HepG2 (cell line): Measurements from ENCODE around the gene EPN3. TPM values are rescaled to one million over a fixed set of nuclear protein-coding genes. Genes with fewer than 3 reads are reported as not detected.

Experiments used
- ATF7-NPFF ChIP-seq: sonication (generic); formaldehyde crosslinking; IDR thresholded peaks from 2 replicates; pipeline ENCODE4 v1.8.1; 2023; ENCODE audit warnings: mild to moderate bottlenecking, low read depth, missing genetic modification reagents, moderate library complexity
- BCLAF1 ChIP-seq: fragments of 450-650 bp; IDR thresholded peaks from 2 replicates; pipeline ENCODE4 v1.6.1; 2017; ENCODE audit warnings: mild to moderate bottlenecking
- GATA4 ChIP-seq: sonication (generic); IDR thresholded peaks from 2 replicates; pipeline ENCODE4 v1.6.1; 2016; ENCODE audit warnings: antibody characterized with exemption, low read depth, borderline replicate concordance
- GMEB2 ChIP-seq: IDR thresholded peaks from 2 replicates; pipeline ENCODE4 v1.6.1; 2016; ENCODE audit warnings: missing biosample characterization, missing genetic modification reagents, low read depth
- HIC2 ChIP-seq: sonication (generic); formaldehyde crosslinking; IDR thresholded peaks from 2 replicates; pipeline ENCODE4 v1.9.0; 2022; ENCODE audit warnings: low read depth, missing genetic modification reagents
- MTERF4 ChIP-seq: sonication (generic); formaldehyde crosslinking; IDR thresholded peaks from 2 replicates; pipeline ENCODE4 v1.8.0; 2023; ENCODE audit warnings: mild to moderate bottlenecking, missing genetic modification reagents
- MTF2 ChIP-seq: sonication (generic); formaldehyde crosslinking; IDR thresholded peaks from 2 replicates; pipeline ENCODE4 v1.5.0; 2020; ENCODE audit warnings: missing genetic modification reagents, borderline replicate concordance
- PATZ1 ChIP-seq: sonication (generic); formaldehyde crosslinking; IDR thresholded peaks from 2 replicates; pipeline ENCODE4 v1.4.0; 2020; ENCODE audit warnings: missing genetic modification reagents
- RORA ChIP-seq: sonication (generic); formaldehyde crosslinking; IDR thresholded peaks from 2 replicates; pipeline ENCODE4 v1.5.0; 2020; ENCODE audit warnings: mild to moderate bottlenecking, missing genetic modification reagents, moderate library complexity
- SNAPC5 ChIP-seq: sonication (generic); formaldehyde crosslinking; IDR thresholded peaks from 2 replicates; pipeline ENCODE4 v1.8.1; 2023; ENCODE audit warnings: mild to moderate bottlenecking, missing genetic modification reagents, borderline replicate concordance
- TAF15 ChIP-seq: fragments of 200-400 bp; formaldehyde crosslinking; IDR thresholded peaks from one replicate; pipeline ENCODE4 v1.6.1; 2018; ENCODE audit warnings: mild to moderate bottlenecking, low read depth, low read length; ENCODE audit not compliant: poor library complexity, severe bottlenecking
- ZBTB25 ChIP-seq: IDR thresholded peaks from 2 replicates; pipeline ENCODE4 v1.6.1; 2018; ENCODE audit warnings: missing genetic modification reagents
- ZIK1 ChIP-seq: sonication (generic); formaldehyde crosslinking; IDR thresholded peaks from 2 replicates; pipeline ENCODE4 v1.5.0; 2020; ENCODE audit warnings: mild to moderate bottlenecking, low read depth, missing genetic modification reagents, borderline replicate concordance
- ZKSCAN5 ChIP-seq: sonication (generic); formaldehyde crosslinking; IDR thresholded peaks from 2 replicates; pipeline ENCODE4 v1.5.1; 2020; ENCODE audit warnings: mild to moderate bottlenecking, missing genetic modification reagents
- ZNF441 ChIP-seq: sonication (generic); formaldehyde crosslinking; IDR thresholded peaks from 2 replicates; pipeline ENCODE4 v1.7.0; 2021; ENCODE audit warnings: missing genetic modification reagents, borderline replicate concordance
- ZNF749 ChIP-seq: sonication (generic); formaldehyde crosslinking; IDR thresholded peaks from 2 replicates; pipeline ENCODE4 v1.8.0; 2022; ENCODE audit warnings: mild to moderate bottlenecking, missing genetic modification reagents, moderate library complexity, borderline replicate concordance
- ZSCAN20 ChIP-seq: sonication (generic); formaldehyde crosslinking; IDR thresholded peaks from 2 replicates; pipeline ENCODE4 v1.4.0; 2020; ENCODE audit warnings: missing genetic modification reagents, mild to moderate bottlenecking, borderline replicate concordance
- polyA plus RNA-seq, 8 experiments: library from polyadenylated mRNA; depleted of rRNA in 3 of 8; stranded (reverse) in 7 of 8; unstranded in 1 of 8; fragments of >200 nt; fragmentation: Illumina TruSeq in 4 of 8; extraction: Trizol in 4 of 8; gene quantifications; 2 replicates each; pipeline versions ENCODE4 v1.2.1 to v1.2.3, GENCODE V29; 2011 to 2016; ENCODE audit warnings: low read depth in 4 of 8, missing spikeins in 1 of 8, mixed read lengths in 1 of 8; ENCODE audit not compliant: insufficient read depth in 1 of 8
- total RNA-seq, 5 experiments: library from RNA; depleted of rRNA; stranded (reverse); fragments of >200 nt; fragmentation: Illumina TruSeq; extraction: Trizol; gene quantifications; 2 replicates each; pipeline ENCODE4 v1.2.3, GENCODE V29; 2016; ENCODE audit warnings: low read depth in 1 of 5

EPN3 gene
- total and polyA plus RNA-seq, 2 of the 13 experiments (the other 11 are each of a cell fraction or from before 2014, with no cell fraction given): 0.11 to 0.95 TPM

GRCh38 chr17:50538549-50539410 lies 6.2 kb downstream of the EPN3 start (continued):
- TF ChIP-seq BCLAF1: no peak
- TF ChIP-seq GMEB2: no peak
- no peak for TF ChIP-seq ZKSCAN5 (CRISPR knock-in tag)
- TF ChIP-seq SNAPC5 (CRISPR knock-in tag): no peak
- TF ChIP-seq RORA: no peak
- no peak; the same call in 1 of the 2 replicates for TF ChIP-seq HIC2 (CRISPR knock-in tag)
- TF ChIP-seq PATZ1 (CRISPR knock-in tag): no peak
- TF ChIP-seq MTF2: no peak; the same call in none of the 2 replicates
- no peak for TF ChIP-seq ZSCAN20
- no peak for TF ChIP-seq ZNF441
- no peak; the same call in 1 of the 2 replicates for TF ChIP-seq ATF7-NPFF (CRISPR knock-in tag)
- no peak for TF ChIP-seq GATA4
- no peak for TF ChIP-seq ZIK1
- TF ChIP-seq ZBTB25: no peak
- no peak for TF ChIP-seq ZNF749 (CRISPR knock-in tag)
- TF ChIP-seq TAF15: no peak
- TF ChIP-seq MTERF4 (CRISPR knock-in tag): no peak
